NCI-H1092 treated with DMSO at 0.1 percent for 48 hours (cell line): ENCODE measurements around the gene ZFP42.
"Not testable (repeated sequence)": the region's sequence is repeated elsewhere in the genome, so short reads cannot be mapped to it uniquely, and the experiment has no call there.

Source experiments
- DNase-seq: peaks from one replicate; lab custom pipeline; 2025; lab: John Stamatoyannopoulos, UW

ZFP42 gene

DNA sequence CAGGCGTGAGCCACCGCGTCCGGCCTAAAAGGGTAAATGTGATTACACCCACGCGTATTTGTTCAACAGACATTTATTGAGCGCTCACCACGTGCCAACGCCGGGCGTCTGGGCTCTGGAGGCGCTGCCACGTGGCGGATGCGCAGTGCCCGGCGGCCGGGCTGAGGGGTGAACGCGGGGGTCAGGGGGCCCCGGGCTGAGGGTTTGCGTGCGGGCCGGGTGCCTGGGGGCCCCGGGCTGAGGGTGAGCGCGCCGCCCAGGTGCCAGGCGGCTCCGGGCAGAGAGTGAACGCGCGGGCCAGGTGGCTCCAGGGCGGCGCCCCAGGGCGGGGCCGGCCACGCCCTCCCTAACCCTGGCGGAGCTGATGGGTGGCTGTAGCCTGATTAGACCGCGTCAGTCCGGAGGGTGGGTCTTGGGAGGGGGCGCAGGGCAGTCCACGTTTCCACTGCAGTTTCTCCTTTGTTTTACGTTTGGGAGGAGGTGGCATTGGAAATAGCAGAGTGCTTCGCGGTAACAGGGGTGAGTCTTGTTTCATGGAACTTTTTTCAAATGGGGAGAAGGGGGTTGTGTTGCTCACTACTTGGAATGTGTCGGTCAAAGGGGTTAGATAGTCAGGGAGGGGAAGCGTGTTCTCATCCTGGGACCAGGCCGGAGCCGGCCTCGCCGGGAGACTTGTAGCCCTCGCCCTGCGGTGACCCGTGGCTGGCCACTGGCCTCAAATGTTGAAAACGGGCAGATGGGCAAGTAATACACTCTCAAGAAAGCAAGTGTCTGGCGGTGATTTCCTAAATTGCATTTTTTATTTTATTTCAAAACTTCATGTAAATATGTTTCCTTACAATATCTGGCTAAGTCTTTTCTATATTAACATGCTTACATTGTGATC lies at the start of gene ZFP42:
ZFP42 (plus strand) TSS at position 450 of the 886 bp plus-strand sequence. CDS start 7,037 bp downstream, outside the sequence.
- DNase-seq, result no peak

DNA sequence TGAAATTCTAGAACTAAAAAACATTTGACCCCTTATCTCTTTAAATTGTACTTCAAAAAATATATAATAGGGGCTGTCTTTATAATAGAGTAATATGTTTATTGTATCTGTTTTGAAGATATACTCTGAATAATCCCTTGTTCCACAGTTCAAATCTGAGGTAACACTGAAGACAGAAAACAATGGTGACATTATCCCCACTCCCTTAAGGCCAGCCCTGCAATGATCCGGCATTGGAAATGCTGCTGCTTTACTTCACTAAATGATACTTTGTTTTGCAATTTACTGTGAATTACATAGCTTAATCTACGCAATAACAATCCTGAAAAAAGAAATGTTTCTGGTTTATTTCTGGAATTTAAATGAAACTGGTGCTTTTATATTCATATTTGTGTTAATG lies 34.4 kb upstream of the ZFP42 start:
- no peak for DNase-seq

DNA sequence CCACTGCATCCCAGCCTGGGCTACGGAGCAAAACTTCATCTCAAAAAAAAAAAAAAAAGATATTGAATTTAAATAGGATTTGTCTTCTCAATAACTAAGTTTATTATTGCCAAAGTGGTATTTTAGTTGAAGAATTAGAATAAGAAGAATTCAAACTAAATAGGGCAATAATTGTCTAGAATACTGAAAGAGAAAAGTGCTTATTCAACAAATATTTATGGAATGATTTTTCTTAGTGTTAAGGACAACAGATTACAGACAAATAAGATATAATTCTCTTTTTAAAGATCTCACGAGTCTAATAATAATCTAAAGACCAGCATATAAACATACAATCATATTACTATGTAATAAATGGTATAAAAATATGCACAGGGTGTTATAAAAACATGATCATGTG lies 33.6 kb upstream of the ZFP42 start:
- DNase-seq, result no peak

DNA sequence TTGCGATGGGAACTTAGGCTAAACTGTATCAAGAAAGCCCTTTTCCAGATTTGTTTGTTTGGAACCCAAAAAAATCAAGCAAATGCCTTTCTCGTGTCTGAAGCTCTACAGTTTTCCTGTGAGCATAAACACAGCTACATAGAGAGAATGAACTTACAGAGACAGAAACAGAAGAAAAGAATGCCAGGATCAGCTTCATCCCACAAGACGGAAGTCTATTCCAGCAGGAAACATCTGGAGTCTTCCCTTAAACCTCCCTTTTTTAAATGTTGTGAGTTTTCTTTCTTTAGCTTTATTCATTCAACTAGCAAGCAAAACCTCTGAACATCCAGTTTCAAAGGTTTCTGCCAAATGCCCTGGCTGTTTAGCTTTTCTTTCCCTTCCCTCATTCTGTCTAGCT lies 32.6 kb upstream of the ZFP42 start:
- DNase-seq, result no peak

- no peak for DNase-seq
Observed at GRCh38 chr4:187965726-187966125, 29.8 kb upstream of the ZFP42 start.

DNA sequence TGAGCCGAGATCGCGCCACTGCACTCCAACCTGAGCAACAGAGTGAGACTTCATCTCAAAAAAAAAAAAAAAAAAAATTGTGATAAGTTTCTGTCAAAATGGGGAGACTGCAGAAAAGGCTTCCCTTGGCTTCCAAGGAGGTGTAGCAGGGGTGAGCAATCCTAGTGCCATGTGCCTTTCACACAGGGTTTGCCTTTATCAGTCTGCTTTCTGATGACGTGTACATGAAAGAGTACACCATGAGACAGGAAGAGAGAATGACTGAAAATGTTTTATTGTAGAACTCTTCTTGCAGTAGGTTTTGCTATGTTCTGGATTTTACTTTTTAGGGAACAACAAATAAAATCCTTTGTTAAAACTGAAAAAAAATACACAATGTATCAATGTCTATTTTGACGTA lies 23.4 kb upstream of the ZFP42 start:
- DNase-seq, result no peak

DNA sequence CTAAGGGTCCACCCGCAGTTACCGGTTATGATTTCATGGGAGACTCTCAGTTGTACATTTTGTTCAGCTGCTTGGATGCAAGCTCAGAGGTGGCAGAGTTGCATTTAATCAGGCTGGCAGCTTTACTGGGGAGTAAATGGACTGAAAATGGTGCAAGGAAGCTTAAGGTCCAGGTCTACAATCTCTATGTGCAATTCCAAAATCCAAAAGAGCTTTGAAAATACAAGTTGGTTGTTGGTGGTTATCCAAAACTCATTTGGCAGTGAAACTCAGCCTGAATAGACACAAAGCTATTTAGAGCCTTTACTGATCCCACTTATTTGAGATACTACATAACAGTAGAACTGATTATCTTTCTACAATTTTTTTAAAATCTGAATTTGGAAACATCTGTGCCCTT lies 11.8 kb upstream of the ZFP42 start:
- no peak for DNase-seq

- no peak for DNase-seq
Observed at GRCh38 chr4:187992971-187993370, 2.6 kb upstream of the ZFP42 start.

- no peak for DNase-seq
Observed at GRCh38 chr4:187993827-187994226, 1.7 kb upstream of the ZFP42 start.

GRCh38 chr4:187996502-187997177 lies 1.1 kb downstream of the ZFP42 start:
- no peak for DNase-seq

DNA sequence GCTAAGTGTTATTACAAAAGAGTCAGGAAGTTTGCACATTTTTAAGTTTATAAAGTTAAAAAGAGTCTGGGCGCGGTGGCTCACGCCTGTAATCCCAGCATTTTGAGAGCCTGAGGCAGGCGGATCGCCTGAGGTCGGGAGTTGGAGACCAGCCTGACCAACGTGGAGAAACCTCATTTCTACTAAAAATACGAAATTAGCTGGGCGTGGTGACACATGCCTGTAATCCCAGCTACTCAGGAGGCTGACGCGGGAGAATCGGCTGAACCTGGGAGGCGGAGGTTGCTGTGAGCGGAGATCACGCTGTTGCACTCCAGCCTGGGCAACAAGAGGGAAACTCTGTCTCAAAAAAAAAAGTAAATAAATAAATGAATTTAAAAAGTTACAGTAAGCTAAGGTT lies 2.4 kb downstream of the ZFP42 start:
- not testable (repeated sequence) for DNase-seq

DNA sequence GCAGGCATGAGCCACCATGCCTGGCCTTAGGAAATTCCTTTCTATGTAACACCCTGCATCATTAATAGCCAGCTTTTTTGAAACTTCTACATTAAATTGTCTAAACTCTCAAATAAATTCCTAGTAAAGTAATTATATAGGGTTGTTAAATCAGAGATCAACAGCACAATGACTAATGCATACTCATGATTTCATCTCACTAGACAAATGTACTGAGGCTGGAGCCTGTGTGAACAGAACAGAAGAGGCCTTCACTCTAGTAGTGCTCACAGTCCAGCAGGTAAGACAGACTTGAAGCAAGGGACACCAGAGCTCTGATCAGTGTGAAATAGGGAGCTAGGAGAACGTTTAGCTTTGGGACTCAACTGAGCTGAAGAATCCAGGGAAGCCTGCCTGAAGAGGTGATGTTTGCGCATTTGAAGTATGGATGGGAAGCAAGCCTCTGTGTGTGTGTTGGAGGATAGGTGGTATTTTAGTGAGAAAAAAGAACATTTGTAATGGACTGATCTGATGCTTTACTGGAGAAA lies 3.9 kb downstream of the ZFP42 start:
- DNase-seq, result no peak

GRCh38 chr4:188002323-188002722 lies 6.8 kb downstream of the ZFP42 start:
- no peak for DNase-seq

- DNase-seq, result no peak
Observed at GRCh38 chr4:188002751-188003150, 7.2 kb downstream of the ZFP42 start.

DNA sequence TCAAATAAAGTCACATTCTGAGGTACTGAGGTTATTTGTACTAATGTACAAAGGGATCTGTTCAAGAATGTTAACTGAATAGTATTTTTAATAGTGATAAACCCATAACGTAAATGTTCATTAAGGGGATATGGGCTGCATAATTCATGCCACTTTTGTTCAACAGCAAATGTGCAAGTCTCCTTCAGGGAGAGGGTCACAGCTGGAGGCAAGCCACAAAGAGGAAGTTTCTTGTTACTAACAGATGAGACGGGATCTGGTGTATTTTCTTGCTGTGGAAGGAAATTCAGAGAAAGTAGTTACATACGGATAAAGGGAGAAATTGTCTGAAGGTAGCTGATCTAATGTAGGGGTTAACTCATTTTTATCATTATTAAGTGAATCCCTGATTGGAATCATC lies 10.0 kb downstream of the ZFP42 start:
- no peak for DNase-seq

GRCh38 chr4:188006285-188006848 lies 10.8 kb downstream of the ZFP42 start:
- DNase-seq, result no peak

DNA sequence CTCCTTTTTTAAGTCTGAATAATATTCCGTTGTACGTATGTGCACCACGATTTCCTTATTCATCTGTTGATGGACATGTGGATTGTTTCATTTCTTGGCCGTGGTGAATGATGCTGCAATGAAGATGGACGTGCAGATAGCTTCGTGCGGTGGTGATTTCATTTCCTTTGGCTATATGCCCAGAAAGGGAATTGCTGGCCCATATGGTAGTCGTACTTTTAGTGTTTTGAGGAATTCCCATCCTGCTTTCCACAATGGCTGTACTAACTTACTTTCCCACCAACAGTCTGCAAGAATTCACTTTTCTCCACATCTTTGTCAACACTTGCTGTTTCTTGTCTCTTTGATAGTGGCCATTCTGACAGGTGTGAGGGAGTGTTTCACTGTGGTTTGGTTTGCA lies 12.8 kb downstream of the ZFP42 start:
- no peak for DNase-seq

DNA sequence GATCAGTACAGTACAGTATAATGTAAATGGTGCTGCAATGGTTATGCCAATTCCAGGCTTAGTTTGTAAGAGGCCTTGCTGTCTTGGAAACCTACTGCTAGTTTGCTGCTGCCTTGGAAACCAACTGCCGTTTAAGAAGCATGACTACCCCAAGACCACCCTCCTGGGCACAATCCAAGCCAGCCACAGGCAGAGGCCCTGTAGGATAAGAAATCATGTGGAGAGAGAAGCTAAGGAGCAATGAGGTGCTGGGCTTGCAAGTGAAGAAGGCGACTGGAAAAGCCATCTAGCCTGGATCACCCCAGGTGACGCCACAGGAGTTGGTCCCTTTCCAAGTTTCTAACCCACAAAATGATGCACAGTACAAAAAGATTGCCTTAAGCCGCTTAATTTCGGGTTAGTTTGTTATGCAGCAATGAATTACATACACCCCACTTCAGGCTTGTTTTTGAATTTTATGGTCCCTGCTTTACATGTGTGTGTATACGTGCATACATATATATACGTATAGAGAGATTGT lies 16.9 kb downstream of the ZFP42 start:
- DNase-seq, result no peak

- DNase-seq, result no peak
Observed at GRCh38 chr4:188015025-188015940, 19.7 kb downstream of the ZFP42 start.

DNA sequence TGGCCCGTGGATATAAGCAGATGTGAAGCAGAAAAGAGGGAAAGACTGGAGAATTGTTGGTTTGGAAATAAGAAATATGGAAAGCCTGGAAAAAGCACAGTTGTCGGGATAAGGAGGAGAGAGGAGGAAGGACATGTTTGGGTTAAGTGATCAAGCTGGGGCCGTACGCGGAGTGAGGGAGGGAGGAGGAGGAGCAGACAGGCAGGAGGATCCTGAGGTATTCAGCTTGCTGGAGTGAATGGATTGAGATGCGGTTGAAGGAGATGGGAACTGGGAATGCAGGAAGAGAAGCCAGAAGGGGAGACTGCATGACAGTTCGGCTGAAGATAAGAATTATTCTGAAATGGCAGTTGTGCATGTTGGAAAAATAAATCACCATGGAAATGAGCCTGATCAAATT lies 21.2 kb downstream of the ZFP42 start:
- no peak for DNase-seq

GRCh38 chr4:188018262-188018661 lies 22.7 kb downstream of the ZFP42 start:
- DNase-seq, result no peak
